Sigmoid colon (tissue), 4 donors: ENCODE data around the gene IL15RA.

Experiments
- CTCF ChIP-seq, 4 experiments: fragments of 450-650 bp in 3 of 4; fragments of 200-600 bp in 1 of 4; IDR thresholded peaks; one replicate each; pipeline ENCODE4 v1.5.1; 2016 to 2019; ENCODE audit warnings: antibody characterized with exemption in 4 of 4, mild to moderate bottlenecking in 3 of 4, moderate library complexity in 2 of 4
- POLR2A ChIP-seq, 2 donors: fragments of 450-650 bp; IDR thresholded peaks; one replicate each; pipeline ENCODE4 v1.6.1; 2016; ENCODE audit warnings: antibody characterized with exemption in 2 of 2, mild to moderate bottlenecking in 2 of 2, moderate library complexity in 2 of 2
- POLR2AphosphoS5 ChIP-seq, 4 donors: sonication (generic); formaldehyde crosslinking; IDR thresholded peaks; one replicate each; pipeline ENCODE4 v1.6.1; 2017; ENCODE audit warnings: antibody characterized with exemption in 4 of 4

GRCh38 chr10:5956146-5956936 lies 21.0 kb downstream of the IL15RA start:
- no peak for TF ChIP-seq CTCF (IDR thresholded peaks at IDR 0.05)
- TF ChIP-seq POLR2A (IDR thresholded peaks at IDR 0.05): no peak
- no peak for TF ChIP-seq POLR2AphosphoS5 (IDR thresholded peaks at IDR 0.05)
